DMS114 treated with DMSO at 0.1 percent for 48 hours (cell line): ENCODE data around the gene IGF2BP1.
"Not testable (repeated sequence)": the region's sequence is repeated elsewhere in the genome, so short reads cannot be mapped to it uniquely, and the experiment has no call there.

ENCODE experiments used
- DNase-seq: peaks from one replicate; lab custom pipeline; 2025; ENCODE audit not compliant: unreplicated experiment; lab: John Stamatoyannopoulos, UW

The IGF2BP1 gene

GRCh38 chr17:49049265-49049664 is 52.1 kb downstream of the IGF2BP1 start:
- no peak for DNase-seq

GRCh38 chr17:49050611-49051010 is 53.4 kb downstream of the IGF2BP1 start:
- no peak for DNase-seq

GRCh38 chr17:49051269-49051668 is 54.1 kb downstream of the IGF2BP1 start:
- no peak for DNase-seq

GRCh38 chr17:49053171-49053829 is 56.1 kb downstream of the IGF2BP1 start:
- DNase-seq = no peak

GRCh38 chr17:49054342-49055092 is 57.3 kb downstream of the IGF2BP1 start:
- no peak for DNase-seq

GRCh38 chr17:49055181-49055927 is 58.2 kb downstream of the IGF2BP1 start:
- no peak for DNase-seq

- no peak for DNase-seq
Observed at GRCh38 chr17:49061524-49061943, 64.3 kb downstream of the IGF2BP1 start.

GRCh38 chr17:49063652-49064051 is 66.5 kb downstream of the IGF2BP1 start:
- DNase-seq = no peak

GRCh38 chr17:49067163-49067562 is 70.0 kb downstream of the IGF2BP1 start:
- no peak for DNase-seq

GRCh38 chr17:49069585-49070273 is 72.5 kb downstream of the IGF2BP1 start:
- no peak for DNase-seq

- no peak for DNase-seq
Observed at GRCh38 chr17:49071106-49071505, 73.9 kb downstream of the IGF2BP1 start.

GRCh38 chr17:49074851-49075540 is 77.8 kb downstream of the IGF2BP1 start:
- no peak for DNase-seq

GRCh38 chr17:49076573-49077384 is 79.6 kb downstream of the IGF2BP1 start:
- no peak for DNase-seq

GRCh38 chr17:49078248-49078647 is 81.1 kb downstream of the IGF2BP1 start:
- DNase-seq = no peak

- no peak for DNase-seq
Observed at GRCh38 chr17:49079840-49080663, 82.9 kb downstream of the IGF2BP1 start.

GRCh38 chr17:49082231-49082630 is 85.0 kb downstream of the IGF2BP1 start:
- DNase-seq = no peak

- not testable (repeated sequence) for DNase-seq
Observed at GRCh38 chr17:49085046-49085445, 87.9 kb downstream of the IGF2BP1 start.

GRCh38 chr17:49085565-49086315 is 88.6 kb downstream of the IGF2BP1 start:
- DNase-seq = no peak

- DNase-seq = no peak
Observed at GRCh38 chr17:49086316-49086605, 89.1 kb downstream of the IGF2BP1 start.
